ENCODE results near the gene PDX1. TPM values are rescaled to one million over a fixed set of nuclear protein-coding genes. Genes with fewer than 3 reads are reported as not detected.
A peak's percentile ranks its signal among the peaks of the same experiment; 100 is the strongest.

PDX1 gene
- total RNA-seq, 4 donors from 2014 or later: not detected

DNA sequence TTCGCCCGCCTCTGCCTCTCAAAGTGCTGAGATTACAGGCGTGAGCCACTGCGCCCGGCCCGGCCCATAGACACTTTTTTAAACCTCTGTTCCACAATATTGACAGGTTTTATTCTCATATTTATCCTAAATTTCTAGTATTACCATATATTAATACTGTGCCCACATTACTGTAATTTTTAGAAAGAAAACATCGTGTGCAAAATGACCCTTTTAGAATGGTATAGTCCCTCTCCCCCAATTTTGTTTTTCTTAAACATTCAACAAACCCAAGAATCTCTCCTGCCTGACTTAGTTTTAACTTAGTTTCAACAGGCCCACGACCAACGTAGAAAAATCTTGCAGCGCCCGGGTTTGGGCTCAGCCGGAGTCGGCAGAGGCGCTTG is 40.2 kb downstream of the PDX1 start:
- WGBS, 2 donors: 11 to 18% methylated on average over 14 of the region's 14 CpGs
- TF ChIP-seq POLR2A (IDR thresholded peaks at IDR 0.05): no peak
- no peak for TF ChIP-seq CTCF (IDR thresholded peaks at IDR 0.05)
- H3K27ac ChIP-seq: no peak overlapping the region
- intact Hi-C loops (cut with DNase I): no loop called here
- peaks cover 21 to 100% (median 32%) of the 10 kb centered on the region in 4 donors for H3K27me3 ChIP-seq
- H3K4me3 ChIP-seq: peak overlapping the region in 2 of 4 donors; percentile 41 to 58
- H3K4me1 ChIP-seq: peaks cover 8 to 23% (median 14%) of the 10 kb centered on the region in 3 donors
- H3K36me3 ChIP-seq: no peaks in the 10 kb centered on the region
- DNase-seq: no peak
- H3K9me3 ChIP-seq: no peaks in the 10 kb centered on the region

GRCh38 chr13:27960362-27961226 is 40.8 kb downstream of the PDX1 start:
- peaks cover 23 to 100% (median 34%) of the 10 kb centered on the region in 4 donors for H3K27me3 ChIP-seq
- peak overlapping the region in 2 of 4 donors; percentile 41 to 58 for H3K4me3 ChIP-seq
- H3K9me3 ChIP-seq: no peaks in the 10 kb centered on the region
- TF ChIP-seq POLR2A (IDR thresholded peaks at IDR 0.05): no peak
- peak in 4 of 6 experiments; percentile 15 to 56 (median 42) for TF ChIP-seq CTCF (IDR thresholded peaks at IDR 0.05)
- H3K27ac ChIP-seq: no peak overlapping the region
- no peak for DNase-seq
- peaks cover 8 to 23% (median 14%) of the 10 kb centered on the region in 3 donors for H3K4me1 ChIP-seq
- 0% methylated on average over 2 to 9 of the region's 73 CpGs for WGBS, 2 donors
- intact Hi-C loops (cut with DNase I): no loop called here
- no peaks in the 10 kb centered on the region for H3K36me3 ChIP-seq

GRCh38 chr13:27961227-27962085 is 41.7 kb downstream of the PDX1 start:
- H3K4me3 ChIP-seq: peak overlapping the region in 2 of 4 donors; percentile 41 to 58
- H3K9me3 ChIP-seq: no peaks in the 10 kb centered on the region
- peaks cover 32 to 100% (median 41%) of the 10 kb centered on the region in 4 donors for H3K27me3 ChIP-seq
- no peaks in the 10 kb centered on the region for H3K36me3 ChIP-seq
- no peak for DNase-seq
- H3K27ac ChIP-seq: no peak overlapping the region
- peaks cover 8 to 28% (median 14%) of the 10 kb centered on the region in 3 donors for H3K4me1 ChIP-seq
- intact Hi-C loops (cut with DNase I): no loop called here
- WGBS, 2 donors: 9 to 11% methylated on average over 14 to 21 of the region's 25 CpGs
- TF ChIP-seq POLR2A (IDR thresholded peaks at IDR 0.05) (no peak), CTCF (IDR thresholded peaks at IDR 0.05) (no peak)

DNA sequence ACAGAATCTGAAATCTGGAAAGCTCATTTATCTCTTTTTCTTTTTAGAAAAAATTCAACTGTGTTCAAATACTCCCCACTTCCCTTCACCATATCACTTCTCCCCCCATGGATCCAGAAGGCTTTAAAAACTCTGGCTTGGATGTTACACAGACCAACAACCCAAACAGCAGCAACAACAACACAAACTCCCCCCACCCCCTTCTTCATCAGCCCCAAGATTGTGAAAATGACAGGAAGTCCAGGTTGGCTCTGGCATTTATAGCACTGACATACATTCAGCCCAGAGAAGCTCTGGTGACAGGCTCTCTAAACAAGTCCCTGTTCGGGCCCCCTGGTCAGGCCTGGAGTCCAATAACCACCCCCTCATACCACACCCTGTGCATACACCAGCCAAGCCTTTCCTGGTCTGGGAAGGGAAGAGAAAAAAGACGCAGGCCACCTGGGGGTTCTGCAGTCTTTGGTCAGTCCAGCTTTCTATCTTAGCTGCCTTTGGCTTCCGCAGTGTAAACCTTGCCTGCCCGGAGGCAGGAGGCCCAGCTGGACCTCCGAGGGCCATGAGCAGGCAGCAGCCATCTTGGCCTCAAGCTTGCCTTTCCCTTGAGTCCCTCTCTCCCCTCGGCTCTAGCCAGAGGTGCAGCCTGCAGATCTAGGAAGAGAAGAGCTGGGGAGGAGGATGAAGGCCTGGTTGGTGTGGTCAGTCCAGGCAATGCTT is 42.5 kb downstream of the PDX1 start:
- Histone ChIP-seq H3K4me3 (no peak overlapping the region), H3K9me3 (no peaks in the 10 kb centered on the region), H3K27me3 (peaks cover 39 to 100% (median 46%) of the 10 kb centered on the region in 4 donors), H3K27ac (no peak overlapping the region), H3K36me3 (no peaks in the 10 kb centered on the region), H3K4me1 (peaks cover 11 to 37% (median 14%) of the 10 kb centered on the region in 3 donors)
- 17 to 49% methylated on average over 2 of the region's 6 CpGs for whole genome bisulfite sequencing, 2 donors
- intact Hi-C loops (cut with DNase I): no loop called here
- no peak for DNase-seq
- TF ChIP-seq CTCF (IDR thresholded peaks at IDR 0.05) (no peak), POLR2A (IDR thresholded peaks at IDR 0.05) (no peak)
